ENCODE data around the gene B3GAT1. TPM values are rescaled to one million over a fixed set of nuclear protein-coding genes. Genes with fewer than 3 reads are reported as not detected.

B3GAT1 gene
- total RNA-seq, 1 donor from 2014 or later, result 1.4 TPM

GRCh38 chr11:134352111-134352510, 59.9 kb downstream of the B3GAT1 start:
- no peaks in the 10 kb centered on the region for H3K4me1 ChIP-seq
- H3K4me3 ChIP-seq, result no peak overlapping the region
- H3K9me3 ChIP-seq, result no peaks in the 10 kb centered on the region
- ATAC-seq (no peak), DNase-seq (no peak)
- no peak overlapping the region for H3K27ac ChIP-seq
- H3K27me3 ChIP-seq (ENCODE audit: low read depth), result no peaks in the 10 kb centered on the region
- H3K36me3 ChIP-seq, result no peaks in the 10 kb centered on the region
- no peak for TF ChIP-seq CTCF (IDR thresholded peaks at IDR 0.05)
- intact Hi-C loops (cut with DNase I), result no loop called here

- Histone ChIP-seq H3K27me3 (ENCODE audit: low read depth) (no peaks in the 10 kb centered on the region), H3K4me1 (no peaks in the 10 kb centered on the region), H3K9me3 (no peaks in the 10 kb centered on the region), H3K36me3 (no peaks in the 10 kb centered on the region), H3K27ac (no peak overlapping the region), H3K4me3 (no peak overlapping the region)
- ATAC-seq (no peak), DNase-seq (no peak)
- intact Hi-C loops (cut with DNase I), result no loop called here
- no peak for TF ChIP-seq CTCF (IDR thresholded peaks at IDR 0.05)
Observed at GRCh38 chr11:134350381-134350780, 61.7 kb downstream of the B3GAT1 start.

- H3K36me3 ChIP-seq, result no peaks in the 10 kb centered on the region
- DNase-seq, result no peak
- no peaks in the 10 kb centered on the region for H3K4me1 ChIP-seq
- no peak overlapping the region for H3K4me3 ChIP-seq
- no peaks in the 10 kb centered on the region for H3K9me3 ChIP-seq
- no peaks in the 10 kb centered on the region for H3K27me3 ChIP-seq (ENCODE audit: low read depth)
- intact Hi-C loops (cut with DNase I), result no loop called here
- TF ChIP-seq CTCF (IDR thresholded peaks at IDR 0.05), result no peak
- H3K27ac ChIP-seq, result no peak overlapping the region
- ATAC-seq, result no peak
Observed at GRCh38 chr11:134349802-134350355, 62.2 kb downstream of the B3GAT1 start.

GRCh38 chr11:134349109-134349801, 62.8 kb downstream of the B3GAT1 start:
- Histone ChIP-seq H3K9me3 (no peaks in the 10 kb centered on the region), H3K4me3 (no peak overlapping the region), H3K27me3 (ENCODE audit: low read depth) (no peaks in the 10 kb centered on the region), H3K36me3 (no peaks in the 10 kb centered on the region), H3K27ac (no peak overlapping the region), H3K4me1 (no peaks in the 10 kb centered on the region)
- DNase-seq (no peak), ATAC-seq (no peak)
- TF ChIP-seq CTCF (IDR thresholded peaks at IDR 0.05), result no peak
- intact Hi-C loops (cut with DNase I), result no loop called here

GRCh38 chr11:134347441-134347840, 64.6 kb downstream of the B3GAT1 start:
- DNase-seq, result no peak
- no peaks in the 10 kb centered on the region for H3K36me3 ChIP-seq
- H3K27ac ChIP-seq, result no peak overlapping the region
- no peaks in the 10 kb centered on the region for H3K27me3 ChIP-seq (ENCODE audit: low read depth)
- no peaks in the 10 kb centered on the region for H3K4me1 ChIP-seq
- H3K4me3 ChIP-seq, result no peak overlapping the region
- H3K9me3 ChIP-seq, result no peaks in the 10 kb centered on the region
- no peak for TF ChIP-seq CTCF (IDR thresholded peaks at IDR 0.05)
- no peak for ATAC-seq
- intact Hi-C loops (cut with DNase I), result no loop called here
